Transverse colon (tissue), 4 donors: ENCODE results near the gene PLEKHJ1. TPM values are rescaled to one million over a fixed set of nuclear protein-coding genes. Genes with fewer than 3 reads are reported as not detected.

Experiments used
- DNase-seq: peaks from one replicate; pipeline ENCODE4 v3.0.0-alpha.2; 2019
- H3K27ac ChIP-seq, 4 donors: fragments of 200-600 bp; sonication (generic); 2 replicates each; pipeline ENCODE4 v1.5.1; 2016 to 2018; ENCODE audit warnings: inconsistent platforms in 4 of 4
- H3K27me3 ChIP-seq: fragments of 200-600 bp; sonication (generic); 2 replicates; pipeline ENCODE4 v1.5.1; 2017; ENCODE audit warnings: inconsistent platforms
- H3K36me3 ChIP-seq, 4 donors: fragments of 200-600 bp; sonication (generic); 2 replicates each; pipeline ENCODE4 v1.5.1; 2017 to 2019; ENCODE audit warnings: inconsistent platforms in 4 of 4
- H3K4me1 ChIP-seq, 4 donors: fragments of 200-600 bp; sonication (generic); 2 replicates each; pipeline ENCODE4 v1.5.1; 2017 to 2020; ENCODE audit warnings: inconsistent platforms in 4 of 4
- H3K4me3 ChIP-seq, 4 donors: fragments of 200-600 bp; sonication (generic); 1 replicate in 1 of 4; 2 replicates in 3 of 4; pipeline versions ENCODE4 v1.5.1 to v1.6.1; 2017 to 2019; ENCODE audit warnings: inconsistent platforms in 4 of 4
- H3K9me3 ChIP-seq, 2 donors: fragments of 200-600 bp; sonication (generic); 2 replicates each; pipeline ENCODE4 v1.5.1; 2017 to 2019; ENCODE audit warnings: inconsistent platforms in 2 of 2
- CTCF ChIP-seq, 5 experiments: fragments of 200-600 bp in 3 of 5; fragments of 450-650 bp in 2 of 5; sonication (generic) in 3 of 5; IDR thresholded peaks; 1 replicate in 2 of 5; 2 replicates in 3 of 5; pipeline ENCODE4 v1.5.1; 2016 to 2017; ENCODE audit warnings: antibody characterized with exemption in 5 of 5, inconsistent platforms in 3 of 5, mild to moderate bottlenecking in 2 of 5, moderate library complexity in 1 of 5
- EP300 ChIP-seq: sonication (generic); formaldehyde crosslinking; IDR thresholded peaks from one replicate; pipeline ENCODE4 v1.6.1; 2017; ENCODE audit warnings: antibody characterized with exemption, low read depth
- POLR2A ChIP-seq: fragments of 450-650 bp; IDR thresholded peaks from one replicate; pipeline ENCODE4 v1.6.1; 2016; ENCODE audit warnings: antibody characterized with exemption, mild to moderate bottlenecking, moderate library complexity
- POLR2AphosphoS5 ChIP-seq, 3 donors: sonication (generic); formaldehyde crosslinking; IDR thresholded peaks; one replicate each; pipeline ENCODE4 v1.6.1; 2016; ENCODE audit warnings: antibody characterized with exemption in 3 of 3
- WGBS, 2 donors: methylation state at CpG; one replicate each; pipeline ENCODE4 v1.1.5; 2018; ENCODE audit warnings: low coverage in 1 of 2; 5-methylcytosine and 5-hydroxymethylcytosine counted together
- in situ Hi-C, 4 donors: fragments of 200-750 bp; cut with MboI; loops; one replicate each; pipeline versions ENCODE4 v1.15.0 to v1.15.1; 2017; ENCODE audit warnings: low sequenced_read_pairs in 3 of 4, low pct_ligation_motif_present in 1 of 4, low pct_unique_long_range_greater_than_20kb in 1 of 4
- intact Hi-C: fragments of 100-400 bp; cut with DNase I; formaldehyde crosslinking; loops from one replicate; pipeline ENCODE4 v1.15.1; 2023; ENCODE audit warnings: low total_unique reads
- total RNA-seq, 4 donors: library from RNA; depleted of rRNA; stranded (reverse); fragments of >200 nt; gene quantifications; one replicate each; pipeline ENCODE4 v1.1.0, GENCODE V29; 2016

The PLEKHJ1 gene
- total RNA-seq, 4 donors from 2014 or later = 184 to 332 (median 254) TPM

DNA sequence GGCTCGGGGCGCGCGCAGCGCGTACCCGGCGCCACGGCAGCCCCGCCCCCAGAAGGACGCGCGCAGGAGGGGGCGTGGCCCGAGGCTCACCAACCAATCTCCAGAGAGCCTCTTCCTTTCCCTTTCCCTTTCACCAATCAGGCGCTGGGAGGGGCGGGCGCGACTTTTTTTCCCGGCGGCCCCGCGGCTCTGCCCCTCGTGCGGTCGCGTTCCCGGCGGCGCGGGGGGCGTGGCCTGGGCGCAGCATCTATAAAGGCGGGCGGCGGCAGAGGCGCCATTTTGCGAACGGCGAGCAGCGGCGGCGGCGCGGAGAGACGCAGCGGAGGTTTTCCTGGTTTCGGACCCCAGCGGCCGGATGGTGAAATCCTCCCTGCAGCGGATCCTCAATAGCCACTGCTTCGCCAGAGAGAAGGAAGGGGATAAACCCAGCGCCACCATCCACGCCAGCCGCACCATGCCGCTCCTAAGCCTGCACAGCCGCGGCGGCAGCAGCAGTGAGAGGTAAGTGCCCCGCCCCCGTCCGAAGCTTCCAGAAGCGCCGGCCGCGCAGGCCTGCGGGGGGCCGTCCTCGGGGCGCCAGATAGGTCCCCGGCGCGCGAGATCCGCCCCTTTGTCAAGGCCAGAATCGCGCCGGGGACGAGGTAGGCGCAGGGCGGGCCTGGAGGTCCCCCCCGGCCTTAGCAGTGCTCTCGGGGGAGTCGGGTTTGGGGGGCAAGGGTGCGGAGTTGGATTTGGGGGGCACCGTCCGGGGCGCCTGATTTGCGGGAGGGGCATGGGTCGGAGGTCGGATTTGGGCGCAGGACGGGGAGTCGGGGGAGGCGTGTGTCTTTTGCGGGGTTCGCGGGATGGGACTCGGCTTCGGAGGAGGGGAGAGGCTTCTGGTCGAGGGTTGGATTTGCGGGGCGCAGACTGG, 33.4 kb upstream of the PLEKHJ1 start:
- WGBS, 2 donors = 1% methylated on average over 94 of the region's 103 CpGs; no CpG with 5 or more reads in 1 of the 2 donors
- peaks cover 35 to 57% (median 53%) of the 10 kb centered on the region in 4 donors for H3K4me1 ChIP-seq
- H3K9me3 ChIP-seq = no peaks in the 10 kb centered on the region
- peak overlapping the region; percentile 97 to 99 (median 99) for H3K27ac ChIP-seq
- peak; percentile 99 for DNase-seq
- H3K36me3 ChIP-seq = peaks cover 0 to 12% (median 5%) of the 10 kb centered on the region in 4 donors
- in situ Hi-C loops = loop anchor here in 1 of 4 donors (25.0 kb wide), 1 partner anchor 107 kb away; the partner anchor contains the start of genes AP3D1 and DOT1L
- no peaks in the 10 kb centered on the region for H3K27me3 ChIP-seq
- intact Hi-C loops = loop anchor here (5.0 kb wide), 1 partner anchor 107 kb away; the partner anchor contains the start of gene DOT1L
- peak overlapping the region; percentile 92 to 100 (median 96) for H3K4me3 ChIP-seq
- TF ChIP-seq POLR2A (peak; percentile 100), EP300 (peak; percentile 27), POLR2AphosphoS5 (IDR thresholded peaks at IDR 0.05) (peak; percentile 100), CTCF (IDR thresholded peaks at IDR 0.05) (peak in 4 of 5 experiments; percentile 18 to 69 (median 36))

- in situ Hi-C loops (loop anchor here in 1 of 4 donors (25.0 kb wide), 1 partner anchor 107 kb away; the partner anchor contains the start of genes AP3D1 and DOT1L), intact Hi-C loops (no loop called here)
- Histone ChIP-seq H3K27me3 (no peaks in the 10 kb centered on the region), H3K36me3 (peaks cover 0 to 12% (median 5%) of the 10 kb centered on the region in 4 donors), H3K9me3 (no peaks in the 10 kb centered on the region), H3K4me3 (peak overlapping the region; percentile 49 to 99 (median 93)), H3K4me1 (peaks cover 35 to 50% (median 46%) of the 10 kb centered on the region in 4 donors), H3K27ac (peak overlapping the region; percentile 97 to 99 (median 99))
- TF ChIP-seq CTCF (IDR thresholded peaks at IDR 0.05) (no peak), POLR2AphosphoS5 (IDR thresholded peaks at IDR 0.05) (no peak), POLR2A (no peak), EP300 (no peak)
- DNase-seq = no peak
- 2 to 17% methylated on average over 2 to 18 of the region's 19 CpGs for WGBS, 2 donors
Measured at GRCh38 chr19:2268861-2269243, 32.7 kb upstream of the PLEKHJ1 start.

- H3K4me3 ChIP-seq = peak overlapping the region in 3 of 4 donors; percentile 92 to 99 (median 94)
- intact Hi-C loops (no loop called here), in situ Hi-C loops (loop anchor here in 1 of 4 donors (25.0 kb wide), 1 partner anchor 106 kb away; the partner anchor contains the start of genes AP3D1 and DOT1L)
- peaks cover 0 to 12% (median 5%) of the 10 kb centered on the region in 4 donors for H3K36me3 ChIP-seq
- H3K4me1 ChIP-seq = peaks cover 31 to 46% (median 43%) of the 10 kb centered on the region in 4 donors
- DNase-seq = no peak
- TF ChIP-seq POLR2AphosphoS5 (IDR thresholded peaks at IDR 0.05) = no peak
- peak overlapping the region; percentile 97 to 99 (median 99) for H3K27ac ChIP-seq
- H3K9me3 ChIP-seq = no peaks in the 10 kb centered on the region
- WGBS, 2 donors = 88 to 92% methylated on average over 4 of the region's 4 CpGs
- no peaks in the 10 kb centered on the region for H3K27me3 ChIP-seq
Measured at GRCh38 chr19:2268480-2268830, 32.3 kb upstream of the PLEKHJ1 start.

GRCh38 chr19:2266183-2266993, 30.3 kb upstream of the PLEKHJ1 start:
- Histone ChIP-seq H3K36me3 (no peaks in the 10 kb centered on the region), H3K9me3 (no peaks in the 10 kb centered on the region), H3K4me3 (no peak overlapping the region), H3K4me1 (peaks cover 10 to 34% (median 25%) of the 10 kb centered on the region in 4 donors), H3K27me3 (no peaks in the 10 kb centered on the region), H3K27ac (peak overlapping the region; percentile 44 to 71 (median 66))
- in situ Hi-C loops (loop anchor here in 1 of 4 donors (25.0 kb wide), 1 partner anchor 104 kb away; the partner anchor contains the start of genes AP3D1 and DOT1L), intact Hi-C loops (no loop called here)
- peak; percentile 93 for DNase-seq
- TF ChIP-seq POLR2AphosphoS5 (IDR thresholded peaks at IDR 0.05) = peak; percentile 7 to 70 (median 51)
- no peak for TF ChIP-seq POLR2A
- no peak for TF ChIP-seq EP300
- TF ChIP-seq CTCF (IDR thresholded peaks at IDR 0.05) = no peak
- WGBS, 2 donors = 41 to 63% methylated on average over 2 to 17 of the region's 18 CpGs
